GM21367 (cell line): ENCODE results near the gene WEE1.

ENCODE experiments used
- ATAC-seq: cut with Tn5 transposase; IDR thresholded peaks from one replicate; pipeline ENCODE4 v1.9.1; 2021; ENCODE audit not compliant: unreplicated experiment

WEE1 gene

DNA sequence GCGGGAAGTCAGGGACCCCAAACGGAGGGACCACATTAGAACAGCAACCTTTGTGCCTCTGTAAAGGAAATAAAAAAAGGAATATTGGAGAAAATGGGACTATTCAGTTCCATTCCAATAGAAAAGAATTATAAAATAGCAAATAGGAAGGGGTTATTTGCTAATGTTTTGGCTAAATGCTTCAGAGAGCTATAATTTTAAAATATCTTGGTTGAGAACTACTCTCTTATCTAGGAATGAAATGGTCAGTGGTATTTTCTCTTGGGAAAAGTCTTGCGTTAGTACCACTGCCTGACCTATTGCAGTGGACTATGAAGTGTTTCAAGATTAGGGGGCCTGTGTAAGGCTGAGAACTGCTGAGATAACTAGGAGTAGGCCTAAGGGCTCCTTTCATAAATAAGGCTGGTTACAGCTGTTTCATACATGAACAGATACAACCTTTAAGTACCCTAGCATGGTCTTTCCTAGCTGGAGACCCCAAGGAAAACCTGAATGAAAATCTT is 6.9 kb upstream of the WEE1 start:
- no peak for ATAC-seq

GRCh38 chr11:9567401-9567800 is 6.1 kb upstream of the WEE1 start:
- ATAC-seq, result no peak

DNA sequence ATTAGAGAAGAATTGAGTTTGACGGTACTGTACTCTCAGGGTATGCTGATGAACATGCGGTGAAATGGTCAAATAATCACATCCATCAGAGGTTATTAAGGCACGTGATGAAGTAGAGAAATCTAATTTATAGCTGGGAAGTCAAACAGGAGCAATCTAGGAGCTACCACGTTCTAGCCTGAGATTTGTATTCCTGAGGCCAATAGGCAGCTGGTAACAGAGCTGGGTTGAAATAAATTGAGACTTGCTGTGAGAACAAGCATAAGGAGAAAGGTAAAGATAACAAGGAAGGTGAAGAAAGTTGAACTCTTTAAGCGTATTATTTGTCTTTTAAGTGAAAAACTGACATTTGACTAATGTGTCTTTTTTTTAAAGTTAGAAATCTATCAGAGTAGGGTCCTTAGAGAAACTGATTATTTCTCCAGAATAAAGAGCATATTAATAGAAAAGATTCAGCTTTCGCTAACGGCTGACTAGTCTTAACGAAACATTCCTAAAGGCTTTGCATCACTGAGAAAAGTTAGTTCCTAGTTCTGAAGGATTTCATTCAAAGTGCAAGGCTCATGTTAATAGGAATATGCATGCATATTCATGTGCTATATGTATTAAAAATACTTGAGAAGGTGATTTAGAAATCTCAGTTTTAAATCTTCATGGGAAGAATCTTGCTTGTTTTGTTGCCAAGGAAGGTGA is 5.2 kb upstream of the WEE1 start:
- ATAC-seq, result no peak

DNA sequence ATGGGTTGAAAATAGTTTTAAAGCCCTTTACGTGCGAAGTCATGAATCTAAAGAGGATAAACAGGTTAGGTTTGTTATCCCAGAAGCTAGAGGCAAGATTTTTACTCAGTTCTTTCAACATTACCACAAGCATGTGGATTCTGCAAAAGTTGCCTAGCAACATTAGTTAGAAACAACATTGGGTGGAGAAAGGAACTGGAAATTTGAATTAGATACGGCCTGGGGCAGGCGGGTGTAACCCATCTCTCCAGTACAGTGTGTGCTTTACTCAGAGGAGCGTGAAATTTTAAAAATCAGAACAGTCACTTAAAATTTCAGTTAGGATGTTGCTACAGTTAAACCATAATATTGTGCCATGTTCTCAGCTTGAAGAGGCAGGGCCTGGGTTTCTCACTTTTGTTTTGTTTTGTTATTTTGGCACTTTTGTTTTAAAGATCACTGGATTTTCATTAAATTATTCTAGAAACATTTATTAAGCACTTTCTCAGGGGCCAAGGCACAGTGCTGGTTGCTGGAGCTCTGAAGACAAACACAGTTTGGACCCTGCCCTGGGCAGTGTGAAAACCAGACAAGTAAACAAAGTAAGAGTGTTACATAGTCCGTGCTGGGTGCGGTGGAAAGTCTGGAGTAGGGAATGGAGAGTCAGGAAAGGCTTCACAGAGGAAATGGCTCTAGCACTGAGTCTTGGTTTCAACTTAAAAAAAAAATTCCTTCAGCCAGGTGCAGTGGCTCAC is 4.4 kb upstream of the WEE1 start:
- no peak for ATAC-seq

GRCh38 chr11:9569588-9570164 is 3.8 kb upstream of the WEE1 start:
- no peak for ATAC-seq

- ATAC-seq, result no peak
Measured at GRCh38 chr11:9570313-9571025, 3.0 kb upstream of the WEE1 start.

- no peak for ATAC-seq
Measured at GRCh38 chr11:9571071-9571762, 2.3 kb upstream of the WEE1 start.

DNA sequence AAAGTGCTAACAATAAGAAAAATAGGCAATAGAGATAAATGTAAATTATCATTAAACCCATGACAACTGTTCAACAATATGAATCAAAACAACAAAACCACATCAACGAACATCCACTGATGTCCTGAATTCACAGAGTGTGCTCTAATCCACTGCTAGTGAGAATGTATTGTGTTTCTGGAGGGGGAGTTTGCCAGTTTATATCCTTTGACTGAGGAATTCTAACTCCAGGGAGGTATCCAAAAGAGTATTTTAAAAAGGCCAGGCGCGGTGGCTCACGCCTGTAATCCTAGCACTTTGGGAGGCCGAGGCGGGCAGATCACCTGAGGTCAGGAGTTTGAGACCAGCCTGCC is 1.7 kb upstream of the WEE1 start:
- no peak for ATAC-seq

DNA sequence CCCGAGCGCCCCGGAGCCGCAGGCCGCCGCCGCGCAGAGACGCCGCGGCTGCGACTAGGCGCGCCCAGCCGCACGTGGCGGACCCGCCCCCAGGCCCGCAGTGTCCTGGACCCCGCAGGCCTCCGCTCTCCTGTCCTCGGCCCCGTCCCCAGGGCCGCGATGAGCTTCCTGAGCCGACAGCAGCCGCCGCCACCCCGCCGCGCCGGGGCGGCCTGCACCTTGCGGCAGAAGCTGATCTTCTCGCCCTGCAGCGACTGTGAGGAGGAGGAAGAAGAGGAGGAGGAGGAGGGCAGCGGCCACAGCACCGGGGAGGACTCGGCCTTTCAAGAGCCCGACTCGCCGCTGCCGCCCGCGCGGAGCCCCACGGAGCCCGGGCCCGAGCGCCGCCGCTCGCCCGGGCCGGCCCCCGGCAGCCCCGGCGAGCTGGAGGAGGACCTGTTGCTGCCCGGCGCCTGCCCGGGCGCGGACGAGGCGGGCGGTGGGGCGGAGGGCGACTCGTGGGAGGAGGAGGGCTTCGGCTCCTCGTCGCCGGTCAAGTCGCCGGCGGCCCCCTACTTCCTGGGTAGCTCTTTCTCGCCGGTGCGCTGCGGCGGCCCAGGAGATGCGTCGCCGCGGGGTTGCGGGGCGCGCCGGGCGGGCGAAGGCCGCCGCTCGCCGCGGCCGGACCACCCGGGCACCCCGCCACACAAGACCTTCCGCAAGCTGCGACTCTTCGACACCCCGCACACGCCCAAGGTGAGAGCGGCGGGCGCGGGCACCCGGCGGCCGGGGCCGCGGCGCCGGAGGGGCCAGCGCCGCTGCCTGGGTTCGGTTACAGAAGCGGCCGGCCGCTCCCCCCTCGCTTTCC is 528 bp downstream of the WEE1 start:
- peak; percentile 8 for ATAC-seq

DNA sequence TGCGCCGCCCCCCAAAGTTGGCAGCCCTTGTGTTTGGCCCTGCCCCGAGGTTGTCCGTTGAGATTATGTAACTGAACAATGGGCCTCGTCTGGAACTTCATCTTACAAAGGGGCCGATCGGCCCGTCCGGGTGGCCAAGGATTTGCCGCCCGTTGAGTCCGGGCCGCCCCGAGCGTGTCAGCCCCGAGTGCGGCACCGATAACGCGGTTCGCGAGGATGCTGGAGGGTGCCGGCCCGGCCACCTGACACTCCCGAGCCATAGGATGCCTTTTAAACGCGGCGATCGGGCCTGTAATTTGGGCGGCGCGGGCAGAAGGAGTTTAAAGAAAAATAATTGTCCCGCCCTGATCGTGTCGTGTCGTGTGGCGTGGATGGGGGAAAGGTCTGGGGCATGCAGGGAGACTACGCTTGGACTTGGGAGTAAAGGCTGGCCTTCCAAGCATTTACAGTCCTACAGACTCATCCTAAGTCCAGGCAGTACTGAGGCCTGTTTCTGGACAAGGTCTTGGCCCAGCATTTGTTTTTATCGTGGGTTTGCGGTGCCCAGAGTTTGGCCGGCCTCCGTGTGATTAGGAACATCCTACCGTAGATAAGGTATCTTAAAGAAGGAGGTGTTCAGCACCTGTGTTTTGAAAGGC is 1.3 kb downstream of the WEE1 start:
- no peak for ATAC-seq

- no peak for ATAC-seq
Measured at GRCh38 chr11:9575260-9576240, 2.1 kb downstream of the WEE1 start.

DNA sequence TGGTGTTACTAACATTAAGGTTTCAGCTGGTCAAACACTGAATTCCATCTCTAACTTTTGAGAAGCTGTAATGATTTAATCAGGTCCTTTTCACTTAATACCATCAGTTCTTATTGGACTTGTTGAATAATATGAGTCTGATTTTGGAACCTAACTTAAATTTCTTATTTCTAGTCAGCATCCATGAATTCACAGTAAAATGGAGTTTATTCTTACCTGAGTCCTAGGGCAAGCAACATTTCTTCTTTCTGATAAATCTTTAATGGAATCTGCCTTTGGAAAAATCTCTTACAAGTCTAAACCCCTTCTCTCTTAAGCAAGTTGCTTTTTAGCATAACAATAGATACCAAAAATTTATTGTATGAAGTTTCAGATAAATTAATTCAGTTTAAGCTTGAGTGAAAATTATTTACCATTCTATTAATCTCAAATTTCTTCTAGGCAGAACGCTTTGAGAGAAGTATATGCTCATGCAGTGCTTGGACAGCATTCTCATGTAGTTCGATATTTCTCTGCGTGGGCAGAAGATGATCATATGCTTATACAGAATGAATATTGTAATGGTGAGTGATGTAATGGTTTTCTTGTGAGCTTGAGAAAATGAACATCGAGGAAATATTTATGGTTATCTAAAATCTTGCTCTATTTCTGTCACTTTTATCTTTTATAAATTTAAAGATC is 3.4 kb downstream of the WEE1 start:
- no peak for ATAC-seq

- ATAC-seq, result no peak
Measured at GRCh38 chr11:9577556-9577955, 4.1 kb downstream of the WEE1 start.

DNA sequence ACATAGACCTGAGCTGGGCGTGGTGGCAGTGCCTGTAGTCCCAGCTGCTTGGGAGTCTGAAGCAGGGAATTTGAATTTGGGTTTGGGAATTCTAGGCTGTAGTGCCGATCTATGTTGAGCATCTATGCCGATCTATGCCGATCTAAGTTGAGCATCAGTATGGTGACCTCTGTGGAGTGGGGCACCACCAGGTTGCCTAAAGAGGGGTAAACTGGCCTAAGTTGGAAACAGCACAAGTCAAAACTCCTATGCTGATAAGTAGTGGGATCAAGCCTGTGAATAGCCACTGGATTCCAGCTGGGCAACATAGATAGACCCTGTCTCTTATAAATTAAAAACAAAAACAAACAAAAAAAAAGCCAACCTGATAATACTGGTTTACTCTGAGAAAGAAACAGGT is 7.4 kb downstream of the WEE1 start:
- no peak for ATAC-seq

GRCh38 chr11:9581556-9582161 is 8.2 kb downstream of the WEE1 start:
- ATAC-seq, result no peak

DNA sequence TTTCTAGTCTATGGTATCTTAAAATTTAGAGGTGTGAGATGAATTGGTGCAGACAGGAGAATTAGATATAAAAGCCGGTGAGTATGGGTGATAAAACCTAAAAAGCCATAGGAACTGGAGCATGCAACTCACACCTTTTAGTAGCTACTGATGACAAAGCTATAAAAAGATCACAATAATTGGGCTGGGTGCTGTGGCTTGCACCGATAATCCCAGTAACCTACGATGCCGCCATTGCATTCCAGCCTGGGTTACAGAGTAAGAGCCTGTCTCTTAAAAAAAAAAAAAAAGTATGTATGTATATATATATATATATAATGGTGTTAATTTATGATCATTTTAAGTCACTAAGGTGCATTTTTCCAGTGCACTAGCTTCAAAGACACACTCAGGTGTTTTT is 17.2 kb downstream of the WEE1 start:
- no peak for ATAC-seq

DNA sequence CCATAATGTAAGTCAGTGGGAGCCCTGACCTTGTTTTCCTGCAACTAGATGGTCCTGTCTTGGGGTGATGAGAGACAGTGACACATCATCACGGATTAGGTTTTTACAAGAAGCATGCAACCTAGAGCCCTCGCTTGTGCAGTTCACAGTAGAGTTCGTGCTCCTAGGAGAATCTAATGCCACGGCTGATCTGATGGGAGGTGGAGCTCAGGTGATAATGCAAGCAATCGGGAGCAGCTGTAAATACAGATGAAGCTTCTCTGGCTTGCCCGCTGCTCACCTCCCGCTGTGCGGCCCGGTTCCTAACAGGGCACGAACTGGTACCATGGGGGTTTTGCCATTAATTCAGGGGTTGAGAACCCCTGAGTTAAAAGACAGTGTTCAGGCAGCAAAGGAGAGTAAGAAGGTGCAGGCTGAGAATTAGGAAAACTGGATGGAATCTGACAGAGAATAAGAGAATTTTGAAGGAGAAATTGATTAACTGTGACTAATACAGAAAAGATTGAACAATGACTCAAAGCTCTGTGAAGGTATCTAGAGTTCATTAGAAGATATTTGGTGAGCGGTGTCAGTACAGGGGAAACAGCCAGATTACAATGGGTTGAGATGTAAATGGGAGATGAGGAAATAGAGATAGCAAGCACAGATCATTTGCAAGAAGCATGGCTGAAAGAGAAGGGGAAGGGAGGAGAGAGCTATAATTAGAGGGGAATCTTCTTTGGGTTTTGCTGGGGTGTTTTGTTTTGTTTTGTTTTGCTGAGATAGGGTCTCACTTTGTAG is 21.0 kb downstream of the WEE1 start:
- no peak for ATAC-seq
